NCI-H345 treated with DMSO at 0.1 percent for 48 hours (cell line): ENCODE measurements around the gene EOMES.

Source experiments
- DNase-seq: peaks from one replicate; lab custom pipeline; 2025; ENCODE audit not compliant: unreplicated experiment; lab: John Stamatoyannopoulos, UW

Gene EOMES

GRCh38 chr3:27720899-27721716 lies 1.0 kb downstream of the EOMES start:
- no peak for DNase-seq

- no peak for DNase-seq
These were observed 2.7 kb downstream of the EOMES start for GRCh38 chr3:27719314-27720003.

GRCh38 chr3:27718459-27718858 lies 3.7 kb downstream of the EOMES start:
- no peak for DNase-seq

GRCh38 chr3:27717200-27717852 lies 4.8 kb downstream of the EOMES start:
- no peak for DNase-seq

DNA sequence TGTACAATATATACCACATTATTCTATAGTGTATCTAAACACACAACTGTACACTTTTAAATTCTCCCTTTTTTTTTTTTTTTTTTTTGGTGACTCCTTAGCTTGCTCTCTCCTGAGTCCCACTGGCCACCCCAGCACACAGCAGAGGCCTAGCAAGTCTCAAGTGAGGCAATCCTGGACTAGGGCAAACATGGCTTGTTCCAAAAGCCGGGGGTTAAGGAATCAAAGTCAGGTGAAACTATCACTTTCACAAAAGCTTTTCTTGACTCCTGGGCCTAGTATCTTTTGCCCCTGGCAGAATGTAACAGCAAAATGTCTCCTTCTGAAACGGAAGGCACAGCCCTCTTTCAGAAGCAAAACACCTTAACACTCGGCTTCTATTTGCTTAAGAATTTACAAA lies 5.8 kb downstream of the EOMES start:
- no peak for DNase-seq

GRCh38 chr3:27715863-27716262 lies 6.3 kb downstream of the EOMES start:
- no peak for DNase-seq

GRCh38 chr3:27715454-27715806 lies 6.7 kb downstream of the EOMES start:
- DNase-seq = no peak

DNA sequence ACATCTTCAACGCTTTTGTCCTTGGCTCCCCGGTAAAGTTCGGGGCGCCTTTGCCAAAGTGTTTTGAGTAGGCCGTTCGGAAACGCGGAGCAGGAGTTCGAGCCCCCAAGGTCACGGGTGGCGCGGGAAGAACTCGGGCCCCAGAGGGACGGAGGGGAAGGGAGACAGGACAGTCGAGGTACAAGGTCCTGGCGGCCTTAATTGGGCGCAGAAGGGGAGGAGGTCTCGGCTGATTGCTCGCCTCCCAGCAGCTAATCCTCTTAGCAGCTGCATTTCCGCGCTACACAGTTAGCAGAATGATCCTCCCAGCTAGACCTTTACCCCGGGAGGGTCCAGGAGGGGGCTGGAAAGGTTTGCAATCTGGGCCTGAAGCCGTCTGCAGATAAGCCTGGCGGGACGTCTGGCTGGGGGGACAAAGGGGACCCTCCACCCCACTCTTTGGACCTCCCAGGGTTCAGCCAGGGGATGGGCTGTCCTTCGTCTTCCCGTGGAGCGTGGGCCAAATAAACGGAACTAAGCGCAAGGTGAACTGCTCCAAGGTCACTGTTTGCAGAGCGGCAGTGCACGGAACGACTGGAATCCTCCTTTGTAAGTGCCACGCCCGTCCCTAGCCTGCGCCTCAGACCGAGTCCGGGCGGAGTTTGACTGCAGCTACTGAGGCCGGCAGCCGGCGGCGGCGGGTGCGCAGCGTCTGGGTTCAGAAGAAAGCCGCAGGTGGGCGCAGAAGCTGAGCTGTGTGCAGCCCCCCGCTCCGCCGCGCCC lies 7.2 kb downstream of the EOMES start:
- DNase-seq = no peak

- no peak for DNase-seq
These were observed 8.0 kb downstream of the EOMES start for GRCh38 chr3:27714146-27714526.

DNA sequence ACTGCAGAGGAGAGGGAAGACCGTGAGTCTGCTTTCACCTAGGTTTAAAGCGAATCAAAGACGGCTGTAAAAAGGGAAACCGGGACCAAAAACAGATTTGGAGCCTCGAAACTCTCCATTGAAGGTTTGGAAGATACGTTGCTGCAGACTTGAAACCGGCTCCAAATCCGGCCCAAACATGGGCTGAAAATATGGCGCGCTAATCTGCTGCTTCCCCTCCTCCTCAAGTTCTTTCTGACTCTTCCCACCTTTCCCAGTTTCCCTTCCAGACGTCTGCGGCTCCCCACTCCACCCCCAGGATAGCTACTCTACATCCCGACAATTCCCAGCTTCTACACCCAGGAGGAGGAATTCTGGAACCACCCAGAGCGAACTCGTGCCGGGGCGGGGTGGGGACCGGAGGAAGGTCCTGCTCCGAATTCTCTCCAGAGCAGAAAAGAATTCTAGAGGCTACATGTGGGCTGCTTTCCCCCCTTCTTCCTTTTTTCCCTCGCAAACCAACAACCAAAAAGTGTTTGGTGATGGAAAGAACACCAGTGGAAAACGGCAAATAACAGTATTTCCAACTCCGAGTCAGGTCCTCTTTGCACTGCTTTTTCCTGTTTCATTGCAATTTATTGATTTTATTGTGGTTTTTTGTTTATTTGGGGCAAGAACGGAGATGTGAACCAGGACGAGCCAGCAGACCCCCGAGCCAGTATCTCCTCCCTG lies 8.5 kb downstream of the EOMES start:
- no peak for DNase-seq

- DNase-seq = no peak
These were observed 9.1 kb downstream of the EOMES start for GRCh38 chr3:27713078-27713423.

DNA sequence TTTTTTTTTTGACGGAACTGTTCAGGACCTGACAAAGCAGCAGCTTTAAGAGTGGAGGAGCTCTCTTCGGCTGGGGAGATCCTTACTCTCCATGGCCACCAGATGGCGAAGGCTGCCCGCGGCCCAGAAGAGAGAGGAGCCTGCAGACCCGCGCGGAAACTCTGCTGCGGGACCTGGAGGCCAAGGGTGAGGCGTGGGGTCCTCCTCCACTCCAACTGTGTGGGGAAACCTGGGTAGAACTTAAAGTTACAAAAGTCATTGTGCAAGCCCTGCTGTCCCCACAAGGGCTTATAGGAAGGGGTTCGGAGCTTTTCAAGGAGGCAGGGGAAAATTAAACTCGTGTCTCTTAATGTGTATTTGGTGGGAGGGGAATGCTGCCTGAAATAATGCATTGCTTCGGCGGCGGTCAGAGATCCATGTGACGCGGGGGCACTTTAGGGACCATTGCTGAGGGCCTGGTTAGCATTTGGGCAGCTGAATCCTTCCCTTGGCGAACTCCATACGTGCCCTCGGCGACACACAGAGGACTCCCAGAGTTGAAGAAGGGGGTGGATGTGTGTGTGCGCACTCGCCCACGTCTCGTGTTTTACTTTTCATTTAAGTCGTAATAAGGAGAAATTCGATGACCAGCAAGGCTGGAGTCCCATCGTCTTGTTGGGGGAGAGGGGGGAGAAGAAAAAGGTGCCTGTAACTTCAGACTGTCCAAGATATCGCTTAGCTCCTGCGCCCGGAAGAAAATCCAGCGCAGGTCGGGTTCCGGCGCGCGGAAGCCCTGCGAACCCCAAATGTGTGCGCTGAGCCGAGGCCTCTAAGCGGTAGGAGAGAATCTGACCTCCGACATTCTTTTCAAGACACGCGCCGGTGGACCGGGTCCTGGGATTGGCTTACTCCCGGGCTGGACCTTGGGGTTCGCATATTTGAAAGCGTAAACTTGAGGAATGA lies 9.7 kb downstream of the EOMES start:
- peak; percentile 36 for DNase-seq

- DNase-seq = no peak
These were observed 13.9 kb downstream of the EOMES start for GRCh38 chr3:27708250-27708649.

GRCh38 chr3:27699067-27699466 lies 23.1 kb downstream of the EOMES start:
- DNase-seq = no peak

DNA sequence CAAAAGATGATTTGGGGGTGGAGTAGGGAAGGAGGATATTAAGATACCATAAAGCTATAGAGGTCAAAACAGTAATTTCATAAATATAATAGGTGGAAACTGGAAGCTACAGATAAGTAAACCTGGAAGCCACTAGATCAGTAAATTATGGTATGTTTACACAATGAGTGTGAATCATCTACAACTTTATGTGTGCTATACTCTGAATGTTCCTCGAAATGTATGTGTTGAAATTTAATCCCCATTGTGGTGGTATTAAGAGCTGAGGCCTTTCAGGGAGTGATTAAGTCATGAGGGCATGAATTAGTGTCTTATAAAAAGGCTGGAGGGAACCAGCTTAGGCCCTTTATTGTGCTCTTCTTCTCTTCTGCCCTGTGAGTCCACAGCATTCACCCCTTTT lies 25.2 kb downstream of the EOMES start:
- DNase-seq = no peak

DNA sequence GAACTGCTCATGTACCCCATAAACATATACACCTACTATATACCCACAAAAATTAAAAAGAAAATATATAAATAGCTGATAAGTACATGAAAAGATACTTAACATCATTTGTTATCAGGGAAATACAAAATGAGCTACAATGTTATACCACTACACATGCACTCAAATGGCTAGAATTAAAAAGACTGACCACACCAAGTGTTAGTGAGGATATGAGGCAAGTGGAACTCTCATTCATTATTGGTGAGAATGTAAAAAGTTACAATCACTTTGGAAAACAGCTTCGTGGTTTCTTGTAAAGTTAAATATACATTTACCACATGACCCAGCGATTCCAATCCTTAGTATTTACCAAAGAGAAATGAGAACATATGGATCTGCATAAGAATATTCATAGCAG lies 26.5 kb downstream of the EOMES start:
- no peak for DNase-seq

DNA sequence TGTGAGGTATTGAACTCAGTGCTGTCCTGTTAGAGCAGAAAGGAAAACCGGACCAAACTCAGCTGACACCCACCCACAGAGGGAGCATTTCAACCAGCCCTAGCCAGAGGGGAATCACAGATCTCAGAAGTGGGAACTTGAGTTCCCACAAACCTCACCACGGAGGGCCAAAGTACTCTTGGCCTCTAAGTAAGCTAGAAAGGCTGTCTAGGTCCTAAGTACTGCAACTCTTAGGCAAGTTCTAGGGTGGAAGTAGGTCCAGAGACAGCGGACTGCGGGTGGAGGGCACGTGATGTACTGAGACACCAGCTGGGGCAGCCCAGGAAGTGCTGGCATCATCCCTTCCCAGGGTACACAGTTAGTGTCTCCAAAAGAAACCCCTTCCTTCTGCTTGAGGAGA lies 34.1 kb downstream of the EOMES start:
- no peak for DNase-seq

- no peak for DNase-seq
These were observed 35.5 kb downstream of the EOMES start for GRCh38 chr3:27686642-27687041.

DNA sequence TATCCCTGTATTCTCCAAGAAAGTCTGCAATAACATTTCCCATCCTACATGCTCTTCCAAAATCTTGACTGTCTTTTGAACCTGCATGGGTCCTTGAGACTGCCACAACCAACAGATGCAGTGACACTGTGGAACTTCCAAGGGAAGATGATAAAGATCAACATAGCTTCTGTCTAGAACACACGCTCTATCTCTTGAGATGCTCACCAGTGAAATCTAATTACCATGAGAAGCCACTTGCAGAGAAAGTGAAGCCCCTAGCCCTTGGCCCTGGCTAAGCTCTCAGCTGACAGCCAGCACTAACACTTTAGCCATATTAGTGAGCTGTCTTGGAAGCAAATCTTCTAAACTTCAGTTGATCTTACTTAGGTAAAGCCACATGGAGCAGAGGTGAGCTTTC lies 36.6 kb downstream of the EOMES start:
- no peak for DNase-seq

GRCh38 chr3:27684302-27684701 lies 37.8 kb downstream of the EOMES start:
- no peak for DNase-seq
